ENCODE data around the gene SIGMAR1.

The SIGMAR1 gene

DNA sequence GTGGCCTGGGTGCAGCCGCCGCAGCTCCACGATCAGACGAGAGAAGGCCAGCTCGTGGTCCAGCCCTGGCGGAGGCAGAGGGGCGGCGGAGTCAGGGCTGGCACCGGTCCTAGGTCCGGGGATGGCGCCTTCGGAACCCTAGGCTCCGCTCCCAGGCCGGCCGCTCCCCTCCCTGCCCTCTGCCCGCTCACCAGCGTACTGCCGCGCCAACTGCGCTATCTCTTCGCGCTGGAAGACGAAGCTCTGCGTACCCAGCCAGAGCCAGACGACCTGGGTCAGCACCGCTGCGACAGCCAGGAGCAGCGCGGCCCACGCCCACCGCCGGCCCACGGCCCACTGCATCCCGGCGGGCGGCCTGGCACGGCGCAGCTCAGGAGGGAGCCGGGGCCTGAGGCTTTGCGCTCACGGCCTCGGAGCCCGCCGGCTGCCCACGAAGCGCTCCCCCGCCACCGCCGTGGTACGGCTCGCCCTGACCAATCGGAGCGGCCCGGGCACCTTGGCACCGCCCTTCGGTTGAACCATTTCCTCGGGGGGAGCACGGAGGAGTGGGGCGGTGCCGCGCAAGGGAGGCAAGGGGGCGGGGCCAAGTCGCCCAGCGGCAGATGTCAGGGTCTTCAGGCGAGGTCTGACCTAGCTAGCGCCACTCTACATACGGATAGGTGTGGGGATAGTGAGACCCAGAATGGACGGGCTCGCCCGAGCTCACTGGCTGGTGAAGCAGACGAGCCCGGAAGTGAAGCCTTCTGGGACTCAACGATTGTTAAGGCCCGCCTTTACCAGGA, at the start of gene SIGMAR1:
Gene SIGMAR1 (minus strand): TSS at position 432 of the 782 bp plus-strand sequence. CDS start 90 bp downstream, at position 342.
- DNase-seq (ENCODE audit: low read depth) = peak; percentile 89

- no peak for DNase-seq (ENCODE audit: low read depth)
Measured at GRCh38 chr9:34686732-34687131, 49.1 kb upstream of the SIGMAR1 start.

DNA sequence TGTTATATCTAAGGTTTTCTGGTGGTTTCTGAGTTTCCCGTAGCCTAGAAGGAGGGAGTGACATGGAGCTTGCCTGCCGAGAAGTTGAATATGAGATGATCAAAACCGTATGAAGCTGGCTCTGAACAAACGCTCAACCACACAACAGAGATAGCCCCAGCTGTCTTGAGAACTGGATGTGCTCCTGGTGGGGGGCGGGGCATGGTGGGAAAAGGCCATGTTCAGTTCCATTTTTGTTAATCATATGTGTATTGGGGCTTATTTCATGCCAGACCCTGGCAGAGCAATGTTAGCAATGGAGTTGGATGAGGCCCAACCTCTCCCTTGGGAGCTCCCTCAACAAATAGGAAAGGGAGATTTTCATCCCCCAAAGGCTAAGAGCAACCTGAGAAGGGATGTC, 48.6 kb upstream of the SIGMAR1 start:
- no peak for DNase-seq (ENCODE audit: low read depth)

- DNase-seq (ENCODE audit: low read depth) = no peak
Measured at GRCh38 chr9:34685591-34685990, 48.0 kb upstream of the SIGMAR1 start.

DNA sequence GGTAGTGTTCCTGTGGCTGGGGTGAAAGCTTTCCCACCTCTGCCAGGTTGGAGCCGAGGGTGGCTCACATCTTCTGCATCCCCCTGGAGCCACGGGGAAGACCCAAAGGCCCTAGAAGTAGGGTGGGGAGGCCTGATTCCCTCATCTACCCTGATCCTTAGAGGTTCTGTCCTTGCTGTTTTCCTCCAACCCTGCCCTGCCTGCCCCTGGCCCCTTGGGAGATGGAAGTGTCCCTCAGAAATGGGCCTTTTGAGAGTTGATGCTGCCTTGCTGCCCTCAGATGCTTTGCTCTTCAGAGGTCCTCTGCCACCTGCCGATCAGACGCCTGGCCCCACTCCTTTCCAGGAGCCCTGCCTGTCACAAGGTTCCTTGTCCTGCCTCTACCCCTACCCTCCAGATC, 47.2 kb upstream of the SIGMAR1 start:
- DNase-seq (ENCODE audit: low read depth) = no peak

DNA sequence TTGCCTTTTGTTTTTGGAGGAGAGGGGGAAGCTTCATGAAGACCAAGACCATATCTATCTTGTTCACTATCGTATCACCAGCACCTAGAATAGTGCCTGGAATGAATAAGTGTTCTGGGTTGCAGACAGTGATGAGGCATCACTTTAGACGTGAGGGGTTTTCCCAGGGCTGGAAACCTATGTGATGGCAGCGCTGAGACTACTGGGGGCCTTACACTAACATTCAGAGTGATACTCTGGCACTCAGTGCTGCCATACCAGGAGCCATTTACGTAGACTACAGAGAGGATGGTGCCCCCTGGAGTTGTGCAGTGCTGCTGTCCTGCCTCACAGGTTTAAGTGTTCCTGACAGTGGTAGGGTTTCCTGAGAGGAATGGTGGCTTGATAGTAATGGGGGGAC, 46.6 kb upstream of the SIGMAR1 start:
- DNase-seq (ENCODE audit: low read depth) = no peak

DNA sequence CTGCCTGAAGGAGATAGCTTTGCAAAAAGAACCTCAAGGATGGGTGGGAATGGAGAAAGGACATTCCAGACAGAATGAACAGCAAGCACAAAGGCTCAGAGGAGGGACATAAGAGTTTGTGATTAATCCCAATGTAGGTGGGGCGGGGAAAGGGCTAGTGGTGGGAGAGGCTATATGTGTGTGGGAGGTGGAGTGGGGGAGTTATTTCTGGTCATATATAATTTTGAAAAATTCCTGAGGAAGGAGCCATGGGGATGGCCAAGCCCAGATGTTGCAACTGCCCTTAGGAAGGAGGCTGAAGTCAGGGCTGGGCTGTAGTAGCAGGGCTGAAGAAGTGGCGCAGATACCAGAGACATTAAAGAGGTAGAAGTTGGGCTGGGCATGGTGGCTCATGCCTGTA, 38.3 kb upstream of the SIGMAR1 start:
- DNase-seq (ENCODE audit: low read depth) = no peak

- peak; percentile 36 for DNase-seq (ENCODE audit: low read depth)
Measured at GRCh38 chr9:34675048-34675714, 37.6 kb upstream of the SIGMAR1 start.

GRCh38 chr9:34674440-34674839, 36.9 kb upstream of the SIGMAR1 start:
- no peak for DNase-seq (ENCODE audit: low read depth)

GRCh38 chr9:34671307-34671706, 33.7 kb upstream of the SIGMAR1 start:
- DNase-seq (ENCODE audit: low read depth) = no peak

DNA sequence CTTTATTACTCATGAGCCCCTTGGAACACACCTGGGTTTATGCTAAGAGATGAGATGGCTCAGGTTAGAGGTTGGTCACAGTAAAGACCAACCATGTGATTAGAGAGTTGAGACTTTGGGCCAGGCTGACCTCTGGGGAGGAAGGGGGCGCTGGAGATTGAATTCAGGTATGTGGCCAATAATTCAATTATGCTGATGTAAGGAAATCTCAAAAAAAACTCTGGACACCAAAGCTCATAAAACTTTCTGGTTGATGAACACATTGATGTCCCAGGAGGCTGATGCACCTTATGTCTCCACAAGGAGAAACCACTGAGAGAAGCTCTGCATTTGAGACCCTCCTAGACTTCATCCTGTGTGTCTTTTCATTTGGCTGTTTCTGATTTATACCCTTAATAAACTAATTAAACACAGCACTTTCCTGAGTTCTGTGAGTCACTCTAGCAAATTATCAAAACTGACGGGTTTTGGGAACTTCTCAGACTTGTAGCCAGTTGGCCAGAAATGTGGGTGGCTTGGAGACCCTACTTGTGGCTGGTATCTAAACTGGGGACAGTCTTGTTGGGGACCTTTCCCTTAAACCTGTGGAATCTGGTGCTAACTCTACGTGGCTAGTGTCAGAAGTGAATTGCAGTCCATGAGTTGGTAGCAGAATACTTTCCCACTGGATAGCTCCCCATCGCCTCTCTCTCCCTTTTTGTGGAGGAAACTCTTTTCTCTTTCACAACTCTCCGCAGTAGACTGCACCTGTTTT, 32.4 kb upstream of the SIGMAR1 start:
- no peak for DNase-seq (ENCODE audit: low read depth)

GRCh38 chr9:34665381-34666250, 28.0 kb upstream of the SIGMAR1 start:
- peak; percentile 78 for DNase-seq (ENCODE audit: low read depth)

GRCh38 chr9:34665067-34665380, 27.4 kb upstream of the SIGMAR1 start:
- no peak for DNase-seq (ENCODE audit: low read depth)

DNA sequence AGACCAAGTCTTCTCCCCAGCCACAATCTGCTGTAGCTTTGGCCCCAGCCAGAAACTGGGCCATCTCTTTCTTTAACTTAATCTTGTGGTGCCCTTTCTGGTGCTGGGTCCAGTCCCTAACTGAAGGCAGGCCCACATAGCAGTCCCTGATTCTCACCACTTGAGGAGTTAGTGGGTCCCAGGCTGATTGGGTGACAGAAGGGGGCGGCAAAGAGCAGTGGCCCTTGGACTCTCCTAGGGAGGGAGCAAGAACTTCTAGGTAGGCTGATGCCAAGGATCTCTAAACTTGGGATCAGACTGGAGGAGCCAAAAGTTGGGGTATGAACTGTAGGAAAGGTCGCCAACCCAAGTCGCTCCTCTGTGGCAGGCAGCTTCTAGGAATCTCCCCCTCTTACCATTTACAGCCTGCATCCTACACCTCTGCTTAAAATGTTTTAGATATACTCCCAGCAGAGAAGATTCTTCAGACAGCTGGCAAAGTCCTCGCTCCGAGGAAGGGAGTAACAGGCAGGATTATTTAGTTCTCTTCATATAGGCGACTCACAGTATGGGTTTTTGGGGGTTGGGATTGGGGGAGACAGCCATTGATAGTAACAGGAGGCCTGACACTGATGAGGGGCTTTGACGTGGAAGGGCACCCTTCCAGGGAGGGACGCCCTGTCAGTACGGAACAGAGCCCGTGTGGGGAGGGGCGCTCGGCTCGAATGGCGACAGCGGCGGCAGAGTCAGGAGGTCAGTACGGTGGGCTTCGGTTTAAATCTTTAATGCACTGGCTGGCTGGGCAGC, 26.9 kb upstream of the SIGMAR1 start:
- DNase-seq (ENCODE audit: low read depth) = peak; percentile 40

- DNase-seq (ENCODE audit: low read depth) = no peak
Measured at GRCh38 chr9:34663303-34663605, 25.7 kb upstream of the SIGMAR1 start.

DNA sequence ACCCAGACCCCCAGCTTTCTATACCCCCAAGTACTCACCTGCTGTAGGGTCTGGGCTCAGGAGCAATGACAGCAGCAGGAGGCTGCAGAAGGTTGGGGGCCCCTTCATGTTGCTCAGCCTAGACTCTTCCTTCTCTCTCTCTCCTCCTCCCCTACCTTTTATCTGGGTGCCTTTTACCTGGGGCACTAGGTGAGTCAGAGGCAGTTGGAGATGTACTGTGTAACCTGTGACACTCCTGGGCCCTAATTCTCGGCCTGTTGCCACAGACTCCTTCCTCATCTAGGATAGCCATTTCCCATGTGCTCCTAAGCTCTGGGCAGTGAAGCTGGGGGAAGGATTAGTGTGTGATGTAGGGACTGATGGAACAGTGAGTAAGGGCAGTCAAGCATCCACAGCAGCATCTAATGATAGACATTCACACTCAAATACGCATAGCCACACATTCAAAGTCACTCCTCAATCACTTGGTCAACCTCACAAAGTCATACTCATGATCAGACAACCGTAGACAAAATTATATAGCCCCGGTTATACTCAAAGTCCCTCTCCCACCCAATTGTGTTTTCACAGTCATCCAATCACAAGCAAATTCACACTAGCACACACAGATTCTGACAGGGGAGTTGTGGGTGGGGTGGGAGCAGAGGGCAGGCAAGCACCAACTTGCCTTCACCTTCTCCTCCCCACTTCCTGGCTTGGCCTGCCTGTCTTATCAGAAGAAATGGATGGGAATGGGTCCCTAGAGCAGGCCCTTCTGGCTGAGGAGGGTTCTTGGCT, 25.1 kb upstream of the SIGMAR1 start, which contains the start of gene CCL27:
Gene CCL27 (minus strand): TSS at position 132 of the 777 bp plus-strand sequence. CDS start 24 bp downstream, at position 108.
- DNase-seq (ENCODE audit: low read depth) = no peak

GRCh38 chr9:34659592-34660253, 22.1 kb upstream of the SIGMAR1 start:
- DNase-seq (ENCODE audit: low read depth) = no peak

GRCh38 chr9:34658461-34658860, 20.9 kb upstream of the SIGMAR1 start:
- DNase-seq (ENCODE audit: low read depth) = no peak

GRCh38 chr9:34656992-34657391, 19.4 kb upstream of the SIGMAR1 start:
- no peak for DNase-seq (ENCODE audit: low read depth)

DNA sequence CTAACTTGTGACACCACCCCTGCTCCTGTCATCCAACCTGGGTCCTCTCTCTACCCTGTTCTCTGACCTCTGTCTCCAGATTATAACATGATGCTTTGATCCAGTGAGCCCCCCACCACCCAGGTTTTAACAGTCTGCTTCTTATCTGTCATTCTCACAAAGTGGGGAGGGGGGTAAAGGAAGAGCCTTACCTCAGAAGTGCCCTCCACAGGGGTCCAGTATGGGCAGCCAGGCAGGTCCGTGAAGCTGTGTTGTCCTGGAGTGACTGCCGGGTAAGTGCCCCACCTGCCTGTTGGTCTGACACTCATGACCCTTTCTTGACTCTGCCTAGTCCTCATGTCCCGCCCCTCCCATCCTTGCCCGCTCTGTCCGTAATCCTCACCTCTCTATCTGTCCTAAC, 17.8 kb upstream of the SIGMAR1 start:
- DNase-seq (ENCODE audit: low read depth) = no peak
